Right lobe of liver (tissue), 6 donors: Measurements from ENCODE around the gene TMBIM6. TPM values are rescaled to one million over a fixed set of nuclear protein-coding genes. Genes with fewer than 3 reads are reported as not detected.

ENCODE experiments used
- ATAC-seq, 4 donors: fragments of 200-7000 bp; cut with Tn5 transposase; one replicate each; pipeline ENCODE4 v1.9.1; 2020; ENCODE audit warnings: mild to moderate bottlenecking in 4 of 4, moderate library complexity in 4 of 4
- DNase-seq, 3 donors: peaks; one replicate each; pipeline ENCODE4 v3.0.0-alpha.2; 2020
- H3K27ac ChIP-seq, 3 donors: fragments of 200-600 bp; one replicate each; pipeline ENCODE4 v1.8.0; 2022
- H3K27me3 ChIP-seq, 2 donors: fragments of 200-600 bp; one replicate each; pipeline ENCODE4 v1.8.0; 2022
- H3K36me3 ChIP-seq, 4 donors: fragments of 200-600 bp; sonication (generic) in 1 of 4; one replicate each; pipeline versions ENCODE4 v1.5.1 to v1.8.0; 2017 to 2022; ENCODE audit warnings: control low read depth in 1 of 4
- H3K4me1 ChIP-seq, 4 donors: fragments of 200-600 bp; sonication (generic) in 1 of 4; one replicate each; pipeline versions ENCODE4 v1.5.1 to v1.8.0; 2017 to 2022; ENCODE audit warnings: control low read depth in 1 of 4
- H3K4me3 ChIP-seq, 3 donors: fragments of 200-600 bp; one replicate each; pipeline ENCODE4 v1.8.0; 2022
- H3K9me3 ChIP-seq, 4 donors: fragments of 200-600 bp; sonication (generic) in 1 of 4; one replicate each; pipeline versions ENCODE4 v1.5.1 to v1.8.0; 2017 to 2022; ENCODE audit warnings: control low read depth in 1 of 4
- CTCF ChIP-seq, 4 donors: fragments of 200-600 bp in 3 of 4; fragments of 450-650 bp in 1 of 4; IDR thresholded peaks; one replicate each; pipeline versions ENCODE4 v1.5.1 to v1.8.0; 2016 to 2022; ENCODE audit warnings: antibody characterized with exemption in 4 of 4, mild to moderate bottlenecking in 2 of 4
- POLR2A ChIP-seq: fragments of 450-650 bp; IDR thresholded peaks from one replicate; pipeline ENCODE4 v1.6.1; 2017; ENCODE audit warnings: antibody characterized with exemption, mild to moderate bottlenecking
- WGBS: methylation state at CpG from one replicate; pipeline ENCODE4 v1.1.6; 2018; ENCODE audit warnings: low coverage, low lambda C conversion rate; ENCODE audit not compliant: insufficient coverage; ENCODE audit errors: missing lambda C conversion rate; 5-methylcytosine and 5-hydroxymethylcytosine counted together
- intact Hi-C, 2 donors: fragments of 100-400 bp; cut with DNase I; formaldehyde crosslinking; loops; one replicate each; pipeline versions ENCODE4 v1.11.2 to v1.14.1; 2022
- total RNA-seq, 6 experiments: library from RNA; depleted of rRNA in 2 of 6; stranded (reverse); fragments of >200 nt in 2 of 6; fragmentation: NEBNext Ultra II Directional in 3 of 6; extraction: Animal tissue kit (Norgen Biotek cat#: 25700) in 3 of 6; gene quantifications; one replicate each; pipeline versions ENCODE4 v1.1.0 to v1.2.4, GENCODE V29; 2016 to 2023
- donor health status: DM: no; HTN: yes; CAD: no.
- donor health status: DM: no; HTN: no; CAD: no.
- donor health status: DM: no; HTN: no; CAD: no.
- donor health status: DM: no; HTN: yes; CAD: no.
- donor health status: DM: no; HTN: yes; CAD: no.

The TMBIM6 gene
- total RNA-seq, 6 experiments from 2014 or later, result 538 to 1,268 (median 937) TPM

DNA sequence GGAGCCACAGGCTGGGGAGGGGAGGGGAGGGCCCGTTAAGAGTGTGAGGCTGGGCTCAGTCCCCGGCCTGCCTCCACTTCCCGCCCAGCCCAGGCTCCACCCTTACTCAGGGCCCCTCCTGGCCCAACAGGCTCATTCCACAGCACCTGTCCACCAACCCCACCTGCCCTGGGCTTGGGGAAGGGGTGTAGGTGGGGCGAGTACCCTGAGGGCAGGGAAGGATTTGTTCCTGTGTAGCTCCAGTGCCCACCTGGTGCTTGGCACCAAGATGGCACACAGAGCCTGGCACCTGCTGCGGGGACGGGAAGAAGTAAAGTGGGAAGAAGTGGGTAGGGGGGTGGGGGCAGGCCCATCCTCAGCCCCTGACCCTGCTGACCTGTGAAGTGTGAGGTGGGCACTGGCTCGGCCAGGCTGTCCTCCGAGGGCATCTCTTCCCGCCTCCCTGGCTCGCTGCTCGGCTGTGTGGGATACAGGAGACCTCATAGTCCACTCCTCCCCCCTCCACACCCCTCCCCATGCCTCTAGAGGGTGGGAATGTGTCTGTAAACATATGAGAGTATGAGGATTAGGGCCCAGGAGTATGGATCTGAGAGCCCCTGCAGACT, 51.7 kb downstream of the TMBIM6 start:
- 100% methylated on average over 1 of the region's 11 CpGs for WGBS
- Histone ChIP-seq H3K9me3 (no peaks in the 10 kb centered on the region), H3K4me3 (no peak overlapping the region), H3K4me1 (no peaks in the 10 kb centered on the region), H3K27ac (no peak overlapping the region), H3K27me3 (no peaks in the 10 kb centered on the region), H3K36me3 (peaks cover 0 to 13% (median 1%) of the 10 kb centered on the region in 4 donors)
- TF ChIP-seq CTCF (IDR thresholded peaks at IDR 0.05) (no peak), POLR2A (no peak)
- DNase-seq (no peak), ATAC-seq (no peak)
- intact Hi-C loops, result no loop called here

DNA sequence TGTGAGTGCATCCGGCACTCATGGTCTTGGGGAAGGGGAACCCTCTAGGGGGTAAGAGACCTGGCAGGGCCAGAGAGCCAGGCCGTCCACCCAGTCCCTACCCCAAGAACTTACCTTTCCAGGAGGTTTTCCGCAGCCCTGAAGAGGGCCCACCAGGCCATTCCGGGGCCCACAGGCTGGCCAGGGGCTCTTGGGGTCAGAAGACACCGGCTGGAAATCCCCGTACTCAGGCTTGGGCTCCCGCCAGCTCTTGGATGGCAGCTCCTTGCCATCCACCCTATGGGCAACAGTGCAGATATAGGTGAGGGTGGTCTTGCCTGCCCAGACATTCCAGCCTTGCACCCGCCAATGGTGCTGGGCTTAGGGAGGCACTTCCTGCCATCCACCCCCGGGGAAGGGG, 52.3 kb downstream of the TMBIM6 start:
- no peak for DNase-seq
- no CpG with 5 or more reads among the region's 9 CpGs for WGBS
- Histone ChIP-seq H3K27ac (no peak overlapping the region), H3K27me3 (no peaks in the 10 kb centered on the region), H3K9me3 (no peaks in the 10 kb centered on the region), H3K4me3 (no peak overlapping the region), H3K4me1 (no peaks in the 10 kb centered on the region), H3K36me3 (peaks cover 0 to 16% (median 1%) of the 10 kb centered on the region in 4 donors)
- ATAC-seq, result no peak
- TF ChIP-seq CTCF (IDR thresholded peaks at IDR 0.05) (no peak), POLR2A (no peak)
- intact Hi-C loops, result no loop called here

DNA sequence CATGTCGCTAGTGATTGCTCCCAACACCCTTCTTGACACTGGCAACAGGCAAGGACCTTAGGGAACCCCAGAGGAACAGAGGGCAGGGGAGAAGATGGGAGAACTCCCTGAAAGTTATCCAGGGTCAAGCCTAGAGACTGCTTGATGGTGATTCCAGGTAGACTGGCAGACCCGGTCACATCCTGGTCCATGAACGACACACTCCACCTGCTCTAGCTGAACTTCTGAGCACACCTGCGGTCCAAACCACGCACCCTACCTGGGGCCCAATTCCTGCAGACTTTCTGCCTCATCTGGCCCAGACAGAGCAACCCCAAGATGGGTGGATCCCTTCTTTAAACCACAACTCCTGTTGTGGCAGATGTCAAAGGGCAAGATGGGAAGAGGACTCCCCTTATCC, 52.7 kb downstream of the TMBIM6 start:
- Histone ChIP-seq H3K9me3 (no peaks in the 10 kb centered on the region), H3K4me1 (no peaks in the 10 kb centered on the region), H3K36me3 (peaks cover 0 to 16% (median 1%) of the 10 kb centered on the region in 4 donors), H3K27ac (no peak overlapping the region), H3K27me3 (no peaks in the 10 kb centered on the region), H3K4me3 (no peak overlapping the region)
- no CpG with 5 or more reads among the region's 5 CpGs for WGBS
- no peak for DNase-seq
- no peak for ATAC-seq
- TF ChIP-seq CTCF (IDR thresholded peaks at IDR 0.05) (no peak), POLR2A (no peak)
- intact Hi-C loops, result no loop called here

DNA sequence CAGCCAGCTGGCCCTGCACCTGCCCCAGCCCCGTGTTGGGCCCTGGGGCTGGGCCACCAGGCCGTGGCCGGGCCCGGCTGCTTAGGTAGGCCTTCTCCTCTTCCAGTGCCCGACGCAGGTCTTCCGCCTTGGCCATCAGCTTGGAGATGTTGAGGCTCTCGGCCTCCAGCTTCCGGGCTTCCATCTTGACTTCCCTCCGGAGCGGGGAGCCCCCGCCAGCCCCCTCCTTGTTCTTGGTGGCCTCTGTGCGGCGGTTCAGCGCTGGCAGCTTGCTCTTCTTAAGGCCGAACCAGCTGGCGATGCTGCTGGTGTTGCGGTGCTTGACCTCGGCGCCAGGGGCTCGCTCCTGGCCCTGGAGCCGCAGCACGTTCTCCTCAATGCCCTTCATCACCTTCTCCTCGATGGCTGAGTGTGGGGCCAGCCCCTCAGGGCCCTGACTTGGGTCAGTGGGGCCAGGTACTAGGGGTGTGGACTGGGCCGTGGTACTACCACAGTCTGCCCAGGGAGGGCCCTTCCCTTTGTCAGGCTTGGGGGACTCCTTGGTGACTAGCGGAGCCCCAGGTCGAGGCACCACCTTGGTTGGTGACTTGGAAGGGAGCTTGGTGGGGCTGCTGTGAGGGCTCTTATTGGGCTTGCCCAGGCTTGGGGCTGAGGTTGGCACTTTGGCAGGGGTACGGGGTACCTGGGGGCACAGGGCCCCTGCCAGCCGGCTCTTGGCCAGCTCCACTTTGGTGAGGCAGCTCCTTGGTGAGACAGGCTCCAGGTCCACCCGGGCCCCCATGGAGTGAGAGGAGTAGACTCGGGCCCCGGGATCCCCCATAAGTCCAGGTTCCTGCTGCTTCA, 53.7 kb downstream of the TMBIM6 start:
- Histone ChIP-seq H3K27me3 (no peaks in the 10 kb centered on the region), H3K27ac (no peak overlapping the region), H3K4me1 (no peaks in the 10 kb centered on the region), H3K9me3 (no peaks in the 10 kb centered on the region), H3K4me3 (no peak overlapping the region), H3K36me3 (peaks cover 0 to 16% (median 1%) of the 10 kb centered on the region in 4 donors)
- ATAC-seq, result no peak
- no peak for TF ChIP-seq CTCF (IDR thresholded peaks at IDR 0.05)
- no peak for DNase-seq
- 87% methylated on average over 9 of the region's 32 CpGs for WGBS
- intact Hi-C loops, result no loop called here
